ENCODE data around the gene CLMN. TPM values are rescaled to one million over a fixed set of nuclear protein-coding genes. Genes with fewer than 3 reads are reported as not detected.

Gene CLMN
- total RNA-seq, 4 donors from 2014 or later, result 3.3 to 14.1 (median 5.1) TPM

DNA sequence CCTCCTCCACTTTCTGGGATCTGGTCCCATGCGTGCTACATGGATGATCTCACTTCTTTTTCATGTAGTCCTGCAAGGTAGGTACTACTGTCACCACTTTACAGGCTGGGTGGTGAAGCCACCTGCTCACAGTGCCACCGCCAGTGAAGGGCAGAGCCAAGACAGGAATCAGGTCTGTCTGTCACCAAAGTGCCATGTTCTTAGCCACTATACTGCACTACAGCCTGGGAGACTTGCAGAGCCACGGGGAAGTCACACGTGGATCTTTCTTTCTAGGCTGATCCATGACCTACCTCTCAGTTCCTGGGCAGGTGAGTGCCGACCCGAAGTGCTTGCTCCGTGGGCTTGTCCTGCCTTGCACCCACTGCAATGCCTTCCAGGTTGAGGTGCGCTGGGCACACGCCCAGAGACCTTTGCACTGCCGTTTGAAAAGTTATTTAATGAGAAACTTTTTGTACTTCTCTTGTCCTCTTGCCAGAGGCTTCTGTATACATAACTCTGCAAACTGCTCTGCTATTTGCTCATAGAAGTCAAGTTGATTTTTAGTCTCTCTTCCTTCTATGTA lies 19.7 kb upstream of the CLMN start:
- no peak overlapping the region for H3K4me3 ChIP-seq

DNA sequence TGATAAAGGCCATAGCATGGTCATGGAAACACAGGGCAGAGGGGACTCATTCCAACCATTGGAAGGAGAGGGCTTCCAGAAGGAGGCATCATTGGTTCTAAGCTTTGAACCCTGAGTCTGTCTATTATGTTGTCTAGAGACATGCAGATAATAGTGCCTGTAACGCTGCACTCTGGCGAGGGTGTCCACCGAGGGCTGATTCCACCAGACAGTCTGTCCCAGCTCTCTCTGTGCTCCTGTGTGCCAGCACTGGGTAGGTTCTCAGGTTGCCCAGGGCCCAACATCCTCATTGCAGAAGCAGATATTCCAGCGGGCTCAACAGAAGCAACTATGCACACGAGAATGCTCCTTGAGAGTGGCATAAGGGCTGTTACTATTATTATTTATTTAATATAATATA lies 18.7 kb upstream of the CLMN start:
- Histone ChIP-seq H3K4me3 (no peak overlapping the region), H3K36me3 (no peaks in the 10 kb centered on the region), H3K4me1 (peaks cover 0 to 27% (median 8%) of the 10 kb centered on the region in 3 donors), H3K27ac (no peak overlapping the region), H3K9me3 (no peaks in the 10 kb centered on the region), H3K27me3 (peaks cover 0 to 18% (median 0%) of the 10 kb centered on the region in 4 donors)
- intact Hi-C loops (cut with DNase I), result no loop called here
- 77 to 85% methylated on average over 5 of the region's 5 CpGs for WGBS, 2 donors
- no peak for DNase-seq
- no peak for TF ChIP-seq POLR2A (IDR thresholded peaks at IDR 0.05)
- TF ChIP-seq, protein P1, sequence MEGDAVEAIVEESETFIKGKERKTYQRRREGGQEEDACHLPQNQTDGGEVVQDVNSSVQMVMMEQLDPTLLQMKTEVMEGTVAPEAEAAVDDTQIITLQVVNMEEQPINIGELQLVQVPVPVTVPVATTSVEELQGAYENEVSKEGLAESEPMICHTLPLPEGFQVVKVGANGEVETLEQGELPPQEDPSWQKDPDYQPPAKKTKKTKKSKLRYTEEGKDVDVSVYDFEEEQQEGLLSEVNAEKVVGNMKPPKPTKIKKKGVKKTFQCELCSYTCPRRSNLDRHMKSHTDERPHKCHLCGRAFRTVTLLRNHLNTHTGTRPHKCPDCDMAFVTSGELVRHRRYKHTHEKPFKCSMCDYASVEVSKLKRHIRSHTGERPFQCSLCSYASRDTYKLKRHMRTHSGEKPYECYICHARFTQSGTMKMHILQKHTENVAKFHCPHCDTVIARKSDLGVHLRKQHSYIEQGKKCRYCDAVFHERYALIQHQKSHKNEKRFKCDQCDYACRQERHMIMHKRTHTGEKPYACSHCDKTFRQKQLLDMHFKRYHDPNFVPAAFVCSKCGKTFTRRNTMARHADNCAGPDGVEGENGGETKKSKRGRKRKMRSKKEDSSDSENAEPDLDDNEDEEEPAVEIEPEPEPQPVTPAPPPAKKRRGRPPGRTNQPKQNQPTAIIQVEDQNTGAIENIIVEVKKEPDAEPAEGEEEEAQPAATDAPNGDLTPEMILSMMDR (IDR thresholded peaks at IDR 0.05), result no peak

More for the DNA sequence above, 19.7 kb upstream of the CLMN start:
- TF ChIP-seq POLR2A (IDR thresholded peaks at IDR 0.05), result no peak
- TF ChIP-seq, protein P1 (IDR thresholded peaks at IDR 0.05), result no peak
- no peak for DNase-seq
- intact Hi-C loops (cut with DNase I), result no loop called here
- H3K4me1 ChIP-seq, result peaks cover 0 to 27% (median 8%) of the 10 kb centered on the region in 3 donors
- H3K9me3 ChIP-seq, result no peaks in the 10 kb centered on the region
- no peaks in the 10 kb centered on the region for H3K36me3 ChIP-seq
- peaks cover 0 to 18% (median 0%) of the 10 kb centered on the region in 4 donors for H3K27me3 ChIP-seq
- H3K27ac ChIP-seq, result peak overlapping the region in 1 of 4 donors; percentile 46
- 37 to 54% methylated on average over 9 to 10 of the region's 10 CpGs for WGBS, 2 donors

DNA sequence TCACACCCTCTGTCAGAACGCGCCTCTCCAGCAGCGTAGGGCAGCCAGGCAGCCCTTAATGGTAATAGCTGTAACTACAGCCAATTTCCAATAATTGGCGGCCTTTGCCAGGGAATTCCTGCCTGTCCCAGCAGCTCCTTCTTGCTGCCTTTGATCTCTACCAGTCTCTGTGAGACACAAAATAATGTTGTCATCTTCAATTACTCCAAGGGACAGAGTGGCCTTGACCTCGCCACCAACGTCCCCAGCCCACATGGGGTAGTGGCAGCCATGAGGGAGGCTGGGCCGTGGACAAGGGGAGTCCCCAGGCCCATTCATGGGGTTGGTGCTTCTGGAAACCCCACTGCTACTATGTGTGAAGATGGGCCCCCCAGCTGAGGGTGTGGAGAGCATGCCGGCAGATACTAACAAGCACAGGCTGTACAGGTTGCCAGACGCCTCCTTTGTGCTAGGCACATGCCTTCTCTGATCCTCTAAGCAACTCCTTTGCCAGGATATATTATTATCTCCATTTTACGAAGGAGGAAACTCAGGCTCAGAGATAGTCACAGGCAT lies 17.4 kb upstream of the CLMN start:
- TF ChIP-seq, protein P1 (IDR thresholded peaks at IDR 0.05), result no peak
- no peak for TF ChIP-seq POLR2A (IDR thresholded peaks at IDR 0.05)
- WGBS, 2 donors, result 27 to 56% methylated on average over 3 to 4 of the region's 10 CpGs
- no peak overlapping the region for H3K27ac ChIP-seq
- H3K4me3 ChIP-seq, result no peak overlapping the region
- peaks cover 0 to 18% (median 0%) of the 10 kb centered on the region in 4 donors for H3K27me3 ChIP-seq
- intact Hi-C loops (cut with DNase I), result no loop called here
- H3K4me1 ChIP-seq, result peaks cover 0 to 27% (median 8%) of the 10 kb centered on the region in 3 donors
- no peak for DNase-seq
- no peaks in the 10 kb centered on the region for H3K36me3 ChIP-seq
- H3K9me3 ChIP-seq, result no peaks in the 10 kb centered on the region

- Histone ChIP-seq H3K4me3 (no peak overlapping the region), H3K27ac (no peak overlapping the region), H3K4me1 (peaks cover 0 to 27% (median 8%) of the 10 kb centered on the region in 3 donors), H3K9me3 (no peaks in the 10 kb centered on the region), H3K36me3 (no peaks in the 10 kb centered on the region), H3K27me3 (peaks cover 0 to 18% (median 0%) of the 10 kb centered on the region in 4 donors)
- no peak for TF ChIP-seq POLR2A (IDR thresholded peaks at IDR 0.05)
- TF ChIP-seq, protein P1 (IDR thresholded peaks at IDR 0.05), result no peak
- 73 to 92% methylated on average over 4 to 5 of the region's 5 CpGs for WGBS, 2 donors
- intact Hi-C loops (cut with DNase I), result no loop called here
- no peak for DNase-seq
Observed at GRCh38 chr14:95336192-95336760, 16.6 kb upstream of the CLMN start.

DNA sequence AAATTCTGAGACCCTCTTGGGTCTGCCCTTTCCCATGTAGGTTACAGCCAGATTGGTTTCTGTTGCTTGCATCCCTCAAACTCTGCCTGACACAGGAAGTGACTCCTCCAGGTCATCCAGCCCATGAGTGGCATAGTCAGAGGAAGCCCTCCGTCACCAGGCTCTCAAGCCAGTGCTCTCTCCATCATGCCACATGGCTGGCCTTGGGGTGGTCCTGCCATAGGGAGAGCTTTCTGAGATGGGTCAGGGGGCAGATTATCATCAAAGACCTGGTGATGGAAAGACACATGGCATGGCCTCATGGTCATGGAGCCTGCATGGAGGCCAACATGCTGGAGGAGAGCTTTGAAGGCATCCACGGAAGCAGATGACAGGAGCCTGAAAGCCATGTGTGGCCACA lies 15.4 kb upstream of the CLMN start:
- TF ChIP-seq POLR2A (IDR thresholded peaks at IDR 0.05), result no peak
- TF ChIP-seq, protein P1 (IDR thresholded peaks at IDR 0.05), result no peak
- 100% methylated on average over 2 of the region's 2 CpGs; no CpG with 5 or more reads in 1 of the 2 donors for WGBS, 2 donors
- intact Hi-C loops (cut with DNase I), result no loop called here

More for the DNA sequence above, 15.4 kb upstream of the CLMN start:
- Histone ChIP-seq H3K27ac (no peak overlapping the region), H3K36me3 (no peaks in the 10 kb centered on the region), H3K9me3 (no peaks in the 10 kb centered on the region), H3K4me1 (peaks cover 0 to 16% (median under 1%) of the 10 kb centered on the region in 3 donors), H3K4me3 (no peak overlapping the region), H3K27me3 (peaks cover 0 to 18% (median 0%) of the 10 kb centered on the region in 4 donors)
- DNase-seq, result no peak
